NB4 (cell line): ENCODE measurements around the gene UCHL1.

Experiments
- CTCF ChIP-seq: IDR thresholded peaks from one replicate; pipeline ENCODE4 v1.5.1; 2012; ENCODE audit warnings: low read depth, low read length
- POLR2A ChIP-seq: IDR thresholded peaks from 2 replicates; pipeline ENCODE4 v1.6.1; 2011; ENCODE audit warnings: mild to moderate bottlenecking; ENCODE audit not compliant: insufficient read length; ENCODE audit errors: extremely low read depth
- TF ChIP-seq, protein P1 (sequence below): IDR thresholded peaks from 2 replicates; pipeline ENCODE4 v1.6.1; 2011; ENCODE audit warnings: low read depth, low read length

GRCh38 chr4:41285202-41285863 lies 28.6 kb downstream of the UCHL1 start:
- TF ChIP-seq CTCF (no peak), POLR2A (no peak)
- TF ChIP-seq, protein P1, sequence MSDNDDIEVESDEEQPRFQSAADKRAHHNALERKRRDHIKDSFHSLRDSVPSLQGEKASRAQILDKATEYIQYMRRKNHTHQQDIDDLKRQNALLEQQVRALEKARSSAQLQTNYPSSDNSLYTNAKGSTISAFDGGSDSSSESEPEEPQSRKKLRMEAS = no peak
